ENCODE results near the gene MAP3K19.

MAP3K19 gene

DNA sequence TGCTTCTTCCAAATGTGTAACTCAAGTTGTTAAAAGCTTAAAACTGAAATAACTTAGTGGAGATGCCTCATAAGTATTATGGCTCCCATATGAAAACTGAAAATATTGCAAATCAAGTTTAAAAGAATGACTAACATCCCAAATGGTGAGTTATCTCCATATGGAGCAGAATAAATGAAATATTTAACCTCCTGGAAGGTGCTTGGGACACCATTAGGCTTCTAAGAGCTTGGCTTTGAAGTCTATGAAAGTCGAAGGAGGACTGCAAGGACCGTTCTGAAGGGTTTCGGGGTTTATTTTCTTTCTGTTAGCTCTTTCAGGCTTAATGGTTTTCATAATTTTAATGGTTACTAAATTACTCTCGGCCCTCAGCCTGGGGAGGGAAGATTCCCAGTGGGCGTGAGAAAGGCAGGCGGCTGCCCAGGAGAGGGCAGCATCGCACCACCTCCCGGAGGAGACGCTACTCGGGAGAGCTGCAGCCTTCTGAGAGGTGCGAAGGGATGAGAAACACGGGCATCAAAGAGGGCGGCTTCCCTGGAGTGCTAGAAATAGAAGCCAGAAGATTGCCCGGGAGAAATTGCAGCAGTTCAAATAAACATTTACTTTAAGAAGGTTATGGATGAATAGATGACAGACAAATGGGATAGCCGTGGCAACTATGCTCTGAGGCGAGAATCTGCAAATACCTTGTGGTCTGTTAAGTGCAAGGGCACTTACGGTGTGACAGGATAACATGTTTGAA, 43.1 kb downstream of the MAP3K19 start (continued):
- TF ChIP-seq ZNF391 (tag by site-specific recombination; IDR thresholded peaks at IDR 0.05; ENCODE audit: borderline replicate concordance, low read depth) (no peak), GLIS1 (tag by site-specific recombination; IDR thresholded peaks at IDR 0.05) (peak; percentile 37; the same call in 1 of the 2 replicates), SP3 (tag by site-specific recombination; IDR thresholded peaks at IDR 0.05) (no peak), ZNF121 (tag by site-specific recombination; IDR thresholded peaks at IDR 0.05) (no peak), ZNF654 (tag by site-specific recombination; IDR thresholded peaks at IDR 0.05; ENCODE audit: low read depth) (peak; percentile 92), ZNF548 (tag by site-specific recombination; IDR thresholded peaks at IDR 0.05) (no peak), ZNF843 (tag by site-specific recombination; IDR thresholded peaks at IDR 0.05) (no peak), ZNF214 (tag by site-specific recombination; IDR thresholded peaks at IDR 0.05; ENCODE audit: borderline replicate concordance) (no peak), ZNF416 (tag by site-specific recombination; IDR thresholded peaks at IDR 0.05) (no peak), KLF8 (tag by site-specific recombination; IDR thresholded peaks at IDR 0.05) (0 out of 2 replicates have a peak, but pooled peaks have one; percentile 28), KLF7 (tag by site-specific recombination; IDR thresholded peaks at IDR 0.05; ENCODE audit: borderline replicate concordance) (no peak), SCRT2 (tag by site-specific recombination; IDR thresholded peaks at IDR 0.05) (no peak), ELK4 (IDR thresholded peaks at IDR 0.05; ENCODE audit: borderline replicate concordance, low read depth, low read length) (no peak), ZNF335 (tag by site-specific recombination; conservative IDR thresholded peaks at IDR 0.05) (peak; percentile 74), ZNF660 (tag by site-specific recombination; IDR thresholded peaks at IDR 0.05) (peak; percentile 72), KLF16 (tag by site-specific recombination; IDR thresholded peaks at IDR 0.05) (0 out of 2 replicates have a peak, but pooled peaks have one; percentile 16), ZNF211 (tag by site-specific recombination; IDR thresholded peaks at IDR 0.05; ENCODE audit: low read depth) (no peak), ZNF350 (tag by site-specific recombination; IDR thresholded peaks at IDR 0.05) (no peak), ZNF169 (tag by site-specific recombination; IDR thresholded peaks at IDR 0.05) (0 out of 2 replicates have a peak, but pooled peaks have one; percentile 57), ZNF302 (tag by site-specific recombination; IDR thresholded peaks at IDR 0.05; ENCODE audit: low read depth) (no peak), KLF9 (tag by site-specific recombination; IDR thresholded peaks at IDR 0.05; ENCODE audit: low read depth) (peak; percentile 36; the same call in 1 of the 2 replicates), BCL6B (tag by site-specific recombination; IDR thresholded peaks at IDR 0.05) (no peak), EGR2 (tag by site-specific recombination; IDR thresholded peaks at IDR 0.05; ENCODE audit: low read depth) (0 out of 2 replicates have a peak, but pooled peaks have one; percentile 17), ZNF2 (tag by site-specific recombination; IDR thresholded peaks at IDR 0.05) (peak; percentile 35; the same call in 1 of the 2 replicates), ZBTB8A (tag by site-specific recombination; IDR thresholded peaks at IDR 0.05) (peak; percentile 67), ZNF558 (tag by site-specific recombination; IDR thresholded peaks at IDR 0.05) (no peak), KLF1 (tag by site-specific recombination; IDR thresholded peaks at IDR 0.05) (0 out of 2 replicates have a peak, but pooled peaks have one; percentile 17), HOXD13 (CRISPR knock-in tag; IDR thresholded peaks at IDR 0.05; ENCODE audit: borderline replicate concordance) (no peak), ZFHX2 (tag by site-specific recombination; conservative IDR thresholded peaks at IDR 0.05) (peak; percentile 57), ZBTB11 (tag by site-specific recombination; conservative IDR thresholded peaks at IDR 0.05; ENCODE audit: low read depth) (no peak)
- TF ChIP-seq, protein P1, sequence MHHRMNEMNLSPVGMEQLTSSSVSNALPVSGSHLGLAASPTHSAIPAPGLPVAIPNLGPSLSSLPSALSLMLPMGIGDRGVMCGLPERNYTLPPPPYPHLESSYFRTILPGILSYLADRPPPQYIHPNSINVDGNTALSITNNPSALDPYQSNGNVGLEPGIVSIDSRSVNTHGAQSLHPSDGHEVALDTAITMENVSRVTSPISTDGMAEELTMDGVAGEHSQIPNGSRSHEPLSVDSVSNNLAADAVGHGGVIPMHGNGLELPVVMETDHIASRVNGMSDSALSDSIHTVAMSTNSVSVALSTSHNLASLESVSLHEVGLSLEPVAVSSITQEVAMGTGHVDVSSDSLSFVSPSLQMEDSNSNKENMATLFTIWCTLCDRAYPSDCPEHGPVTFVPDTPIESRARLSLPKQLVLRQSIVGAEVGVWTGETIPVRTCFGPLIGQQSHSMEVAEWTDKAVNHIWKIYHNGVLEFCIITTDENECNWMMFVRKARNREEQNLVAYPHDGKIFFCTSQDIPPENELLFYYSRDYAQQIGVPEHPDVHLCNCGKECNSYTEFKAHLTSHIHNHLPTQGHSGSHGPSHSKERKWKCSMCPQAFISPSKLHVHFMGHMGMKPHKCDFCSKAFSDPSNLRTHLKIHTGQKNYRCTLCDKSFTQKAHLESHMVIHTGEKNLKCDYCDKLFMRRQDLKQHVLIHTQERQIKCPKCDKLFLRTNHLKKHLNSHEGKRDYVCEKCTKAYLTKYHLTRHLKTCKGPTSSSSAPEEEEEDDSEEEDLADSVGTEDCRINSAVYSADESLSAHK (tag by site-specific recombination; IDR thresholded peaks at IDR 0.05), result no peak

All from HEK293 (cell line).